SU-DHL-6 (cell line): ENCODE measurements around the gene FEM1C.

Experiments
- H2AFZ ChIP-seq: fragments of 200-600 bp; sonication (generic); 2 replicates; pipeline ENCODE4 v1.6.1; 2014; ENCODE audit warnings: low read depth, mild to moderate bottlenecking, moderate library complexity, mixed read lengths, antibody characterized with exemption, low read length; ENCODE audit not compliant: severe bottlenecking
- H3F3A ChIP-seq: fragments of 200-600 bp; shearing (Covaris generic); 2 replicates; pipeline ENCODE4 v1.6.0; 2016; ENCODE audit warnings: antibody characterized with exemption, mild to moderate bottlenecking; ENCODE audit not compliant: insufficient read depth
- H3K27ac ChIP-seq: fragments of 200-600 bp; sonication (generic); 2 replicates; pipeline ENCODE4 v1.5.1; 2016; ENCODE audit warnings: low read depth, mild to moderate bottlenecking, low read length, moderate library complexity, mixed read lengths
- H3K27me3 ChIP-seq: fragments of 200-600 bp; sonication (generic), shearing (Covaris generic); 2 replicates; pipeline ENCODE4 v1.6.0; 2014; ENCODE audit warnings: mild to moderate bottlenecking, low read length
- H3K36me3 ChIP-seq: fragments of 200-600 bp; sonication (generic); 2 replicates; pipeline ENCODE4 v1.6.1; 2014; ENCODE audit warnings: mild to moderate bottlenecking, low read length, mixed read lengths
- H3K4me2 ChIP-seq: fragments of 300-600, 200-600 bp; shearing (Covaris generic), sonication (generic); 2 replicates; pipeline ENCODE4 v1.6.0; 2014; ENCODE audit warnings: low read length, low read depth, mild to moderate bottlenecking; ENCODE audit not compliant: poor library complexity, severe bottlenecking
- H3K4me3 ChIP-seq: fragments of 200-600 bp; sonication (generic); 2 replicates; pipeline ENCODE4 v1.5.1; 2014; ENCODE audit warnings: antibody characterized with exemption, low read length, mild to moderate bottlenecking, mixed read lengths; ENCODE audit not compliant: insufficient read depth, poor library complexity, severe bottlenecking
- H3K79me2 ChIP-seq: fragments of 200-600 bp; sonication (generic); 2 replicates; pipeline ENCODE4 v1.6.1; 2014; ENCODE audit warnings: mild to moderate bottlenecking, low read length, moderate library complexity; ENCODE audit not compliant: insufficient read depth
- H3K9ac ChIP-seq: fragments of 200-600 bp; sonication (generic); 2 replicates; pipeline ENCODE4 v1.7.0; 2014; ENCODE audit warnings: mild to moderate bottlenecking, low read length
- H3K9me2 ChIP-seq: fragments of 200-600 bp; sonication (generic); replicated peaks from 2 replicates; pipeline ENCODE4 v1.6.1; 2014; ENCODE audit warnings: low read length; ENCODE audit not compliant: insufficient read depth
- H3K9me3 ChIP-seq: fragments of 200-600 bp; sonication (generic); 2 replicates; pipeline ENCODE4 v1.6.1; 2014; ENCODE audit warnings: low read length, mixed read lengths; ENCODE audit not compliant: insufficient read depth
- H4K20me1 ChIP-seq: fragments of 200-600 bp; sonication (generic); 2 replicates; pipeline ENCODE4 v1.6.1; 2014; ENCODE audit warnings: low read depth, mild to moderate bottlenecking, antibody characterized with exemption, low read length, moderate library complexity, mixed read lengths
- EZH2phosphoT487 ChIP-seq: fragments of 200-600 bp; sonication (generic), shearing (Covaris generic); conservative IDR thresholded peaks from 2 replicates; pipeline ENCODE4 v1.6.1; 2018; ENCODE audit warnings: mild to moderate bottlenecking, antibody characterized with exemption, low read length, moderate library complexity, mixed read lengths
- TF ChIP-seq, protein P1 (sequence below): fragments of 200-600 bp; sonication (generic); IDR thresholded peaks from one replicate; pipeline ENCODE4 v1.5.1; 2017; ENCODE audit warnings: antibody characterized with exemption, mild to moderate bottlenecking, low read length, moderate library complexity; ENCODE audit not compliant: insufficient read depth, poor library complexity, severe bottlenecking

The FEM1C gene

GRCh38 chr5:115514220-115514619 is 30.4 kb downstream of the FEM1C start:
- H3F3A ChIP-seq: no peaks in the 10 kb centered on the region
- no peak overlapping the region for H3K27ac ChIP-seq
- H3K79me2 ChIP-seq: no peaks in the 10 kb centered on the region
- peaks cover 3% of the 10 kb centered on the region; the same call in 1 of the 2 replicates for H4K20me1 ChIP-seq
- H3K9me2 ChIP-seq: no peaks in the 10 kb centered on the region
- no peaks in the 10 kb centered on the region for H3K9me3 ChIP-seq
- H3K4me2 ChIP-seq: no peak overlapping the region
- H3K4me3 ChIP-seq: no peak overlapping the region
- TF ChIP-seq, protein P1, sequence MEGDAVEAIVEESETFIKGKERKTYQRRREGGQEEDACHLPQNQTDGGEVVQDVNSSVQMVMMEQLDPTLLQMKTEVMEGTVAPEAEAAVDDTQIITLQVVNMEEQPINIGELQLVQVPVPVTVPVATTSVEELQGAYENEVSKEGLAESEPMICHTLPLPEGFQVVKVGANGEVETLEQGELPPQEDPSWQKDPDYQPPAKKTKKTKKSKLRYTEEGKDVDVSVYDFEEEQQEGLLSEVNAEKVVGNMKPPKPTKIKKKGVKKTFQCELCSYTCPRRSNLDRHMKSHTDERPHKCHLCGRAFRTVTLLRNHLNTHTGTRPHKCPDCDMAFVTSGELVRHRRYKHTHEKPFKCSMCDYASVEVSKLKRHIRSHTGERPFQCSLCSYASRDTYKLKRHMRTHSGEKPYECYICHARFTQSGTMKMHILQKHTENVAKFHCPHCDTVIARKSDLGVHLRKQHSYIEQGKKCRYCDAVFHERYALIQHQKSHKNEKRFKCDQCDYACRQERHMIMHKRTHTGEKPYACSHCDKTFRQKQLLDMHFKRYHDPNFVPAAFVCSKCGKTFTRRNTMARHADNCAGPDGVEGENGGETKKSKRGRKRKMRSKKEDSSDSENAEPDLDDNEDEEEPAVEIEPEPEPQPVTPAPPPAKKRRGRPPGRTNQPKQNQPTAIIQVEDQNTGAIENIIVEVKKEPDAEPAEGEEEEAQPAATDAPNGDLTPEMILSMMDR: no peak
- TF ChIP-seq EZH2phosphoT487: no peak
- no peaks in the 10 kb centered on the region for H3K36me3 ChIP-seq
- H2AFZ ChIP-seq: no peak overlapping the region
- no peaks in the 10 kb centered on the region for H3K27me3 ChIP-seq
- H3K9ac ChIP-seq: no peak overlapping the region

DNA sequence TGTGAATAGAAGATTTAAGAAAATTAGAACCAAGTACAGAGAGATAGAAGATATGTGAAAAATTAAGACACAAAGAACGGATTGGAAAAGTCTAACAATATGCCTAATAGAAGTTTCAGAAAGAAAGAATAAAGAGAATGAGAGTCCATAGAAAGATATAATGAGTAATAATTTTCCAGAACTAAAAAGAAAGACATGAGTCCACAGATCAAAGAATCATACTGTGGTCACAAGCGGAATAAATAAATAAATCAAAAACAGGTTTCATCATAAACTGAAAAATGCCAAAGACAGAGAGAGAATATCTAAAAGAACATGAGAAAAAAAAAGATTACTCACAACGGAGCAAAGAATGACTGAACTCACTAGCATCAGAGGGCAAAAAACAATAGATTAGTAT is 32.9 kb downstream of the FEM1C start:
- H3K27me3 ChIP-seq: no peaks in the 10 kb centered on the region
- no peak overlapping the region for H3K4me3 ChIP-seq
- H3K9ac ChIP-seq: no peak overlapping the region
- no peaks in the 10 kb centered on the region for H3K9me3 ChIP-seq
- no peak overlapping the region for H3K27ac ChIP-seq
- H3K36me3 ChIP-seq: no peaks in the 10 kb centered on the region
- no peak overlapping the region for H3K4me2 ChIP-seq
- no peak overlapping the region for H2AFZ ChIP-seq
- no peaks in the 10 kb centered on the region for H3F3A ChIP-seq
- H3K9me2 ChIP-seq: no peaks in the 10 kb centered on the region
- no peaks in the 10 kb centered on the region for H3K79me2 ChIP-seq
- H4K20me1 ChIP-seq: peaks cover 3% of the 10 kb centered on the region; the same call in 1 of the 2 replicates
- TF ChIP-seq EZH2phosphoT487: no peak
- TF ChIP-seq, protein P1: no peak

GRCh38 chr5:115510145-115510645 is 34.4 kb downstream of the FEM1C start:
- Histone ChIP-seq H3K4me3 (no peak overlapping the region), H2AFZ (no peak overlapping the region), H4K20me1 (no peaks in the 10 kb centered on the region), H3K9me2 (no peaks in the 10 kb centered on the region), H3K36me3 (no peaks in the 10 kb centered on the region), H3F3A (no peaks in the 10 kb centered on the region), H3K4me2 (no peak overlapping the region), H3K79me2 (no peaks in the 10 kb centered on the region), H3K9ac (no peak overlapping the region), H3K27ac (no peak overlapping the region), H3K9me3 (no peaks in the 10 kb centered on the region), H3K27me3 (no peaks in the 10 kb centered on the region)
- TF ChIP-seq, protein P1: no peak
- TF ChIP-seq EZH2phosphoT487: no peak
